ENCODE data around the gene CSH2. TPM values are rescaled to one million over a fixed set of nuclear protein-coding genes. Genes with fewer than 3 reads are reported as not detected.

The CSH2 gene
- total and polyA plus RNA-seq, 2 donors from 2014 or later, result not detected

DNA sequence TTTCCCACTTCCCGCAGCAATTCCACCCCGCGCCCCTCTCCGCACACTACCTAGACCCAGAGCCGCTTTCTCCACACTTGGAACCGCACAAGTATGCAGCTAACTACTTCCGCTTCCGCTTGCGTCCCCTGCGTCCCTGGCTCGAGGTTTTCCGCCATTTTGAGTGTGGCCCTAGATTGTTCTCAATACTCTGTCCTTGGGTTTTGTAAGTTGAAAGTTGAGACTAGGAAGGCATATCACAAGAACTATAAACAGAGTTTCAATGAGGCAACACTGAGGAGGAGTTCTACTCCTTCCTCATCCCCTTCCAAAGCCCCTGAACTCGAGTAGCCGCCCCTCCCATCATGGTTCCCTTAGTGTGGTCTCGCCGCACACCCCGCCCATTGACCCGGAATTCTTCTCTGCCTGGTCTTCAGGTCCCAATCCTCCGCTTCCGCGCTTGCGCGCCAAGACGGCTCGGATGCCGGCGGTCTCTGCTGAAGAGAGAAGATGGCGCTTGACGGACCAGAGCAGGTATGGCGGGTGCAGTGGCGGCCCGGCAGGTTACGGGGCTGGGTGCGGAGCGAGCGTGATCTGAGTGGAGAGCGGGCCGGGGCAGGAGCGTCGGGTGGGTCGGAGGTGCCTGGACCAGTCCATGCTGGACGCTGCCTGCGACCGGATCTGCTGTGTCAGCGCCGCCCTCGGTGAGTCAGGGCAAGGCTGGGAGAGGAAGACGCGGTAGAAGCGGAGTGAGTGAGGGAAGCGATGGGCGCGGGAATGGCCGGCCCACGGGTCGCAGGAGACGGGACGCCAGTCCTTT is 46.3 kb downstream of the CSH2 start, which contains the start of the genes FTSJ3 and PSMC5:
FTSJ3 (minus strand) TSS at position 662 of the 799 bp plus-strand sequence. CDS start 761 bp downstream, outside the sequence.
PSMC5 (plus strand) TSS at position 430 of the 799 bp plus-strand sequence; CDS start at position 490, 60 bp downstream.
- DNase-seq, result peak; percentile 95 to 99 (median 98)
- TF ChIP-seq, protein P1, sequence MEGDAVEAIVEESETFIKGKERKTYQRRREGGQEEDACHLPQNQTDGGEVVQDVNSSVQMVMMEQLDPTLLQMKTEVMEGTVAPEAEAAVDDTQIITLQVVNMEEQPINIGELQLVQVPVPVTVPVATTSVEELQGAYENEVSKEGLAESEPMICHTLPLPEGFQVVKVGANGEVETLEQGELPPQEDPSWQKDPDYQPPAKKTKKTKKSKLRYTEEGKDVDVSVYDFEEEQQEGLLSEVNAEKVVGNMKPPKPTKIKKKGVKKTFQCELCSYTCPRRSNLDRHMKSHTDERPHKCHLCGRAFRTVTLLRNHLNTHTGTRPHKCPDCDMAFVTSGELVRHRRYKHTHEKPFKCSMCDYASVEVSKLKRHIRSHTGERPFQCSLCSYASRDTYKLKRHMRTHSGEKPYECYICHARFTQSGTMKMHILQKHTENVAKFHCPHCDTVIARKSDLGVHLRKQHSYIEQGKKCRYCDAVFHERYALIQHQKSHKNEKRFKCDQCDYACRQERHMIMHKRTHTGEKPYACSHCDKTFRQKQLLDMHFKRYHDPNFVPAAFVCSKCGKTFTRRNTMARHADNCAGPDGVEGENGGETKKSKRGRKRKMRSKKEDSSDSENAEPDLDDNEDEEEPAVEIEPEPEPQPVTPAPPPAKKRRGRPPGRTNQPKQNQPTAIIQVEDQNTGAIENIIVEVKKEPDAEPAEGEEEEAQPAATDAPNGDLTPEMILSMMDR (IDR thresholded peaks at IDR 0.05; ENCODE audit: borderline replicate concordance, extremely low read depth, insufficient read depth), result peak; percentile 29
- intact Hi-C loops (cut with DNase I), result no loop called here
- FAIRE-seq, result no peak
- H3K36me3 ChIP-seq (ENCODE audit: control insufficient read depth in 2 of 3, insufficient read depth in 3 of 3, low read length in 3 of 3), result peaks cover 23 to 77% (median 50%) of the 10 kb centered on the region in 3 donors
- peaks cover 0 to 26% (median 20%) of the 10 kb centered on the region in 3 donors for H3K4me1 ChIP-seq (ENCODE audit: control insufficient read depth in 2 of 3, insufficient read depth in 2 of 3, low read depth in 1 of 3, low read length in 3 of 3)
- H3K27me3 ChIP-seq (ENCODE audit: control insufficient read depth, insufficient read depth, low read length), result no peaks in the 10 kb centered on the region
- peak within 1 kb of the TSS; percentile 75 to 93 (median 77) for H3K9ac ChIP-seq (ENCODE audit: low read length in 3 of 3)
- H3K9me3 ChIP-seq (ENCODE audit: control insufficient read depth in 2 of 3, insufficient read depth in 1 of 3, low read length in 3 of 3), result no peaks in the 10 kb centered on the region
- peak within 1 kb of the TSS; percentile 96 to 99 for H3K27ac ChIP-seq (ENCODE audit: low read depth in 2 of 2, low read length in 2 of 2)
- H3K4me3 ChIP-seq (ENCODE audit: low read length in 3 of 3), result peak within 1 kb of the TSS; percentile 90 to 99 (median 95)

GRCh38 chr17:63826468-63827001 is 46.9 kb downstream of the CSH2 start:
- TF ChIP-seq, protein P1 (IDR thresholded peaks at IDR 0.05; ENCODE audit: borderline replicate concordance, extremely low read depth, insufficient read depth), result no peak
- intact Hi-C loops (cut with DNase I), result no loop called here
- peak in 2 of 5 donors; percentile 28 to 71 for DNase-seq

DNA sequence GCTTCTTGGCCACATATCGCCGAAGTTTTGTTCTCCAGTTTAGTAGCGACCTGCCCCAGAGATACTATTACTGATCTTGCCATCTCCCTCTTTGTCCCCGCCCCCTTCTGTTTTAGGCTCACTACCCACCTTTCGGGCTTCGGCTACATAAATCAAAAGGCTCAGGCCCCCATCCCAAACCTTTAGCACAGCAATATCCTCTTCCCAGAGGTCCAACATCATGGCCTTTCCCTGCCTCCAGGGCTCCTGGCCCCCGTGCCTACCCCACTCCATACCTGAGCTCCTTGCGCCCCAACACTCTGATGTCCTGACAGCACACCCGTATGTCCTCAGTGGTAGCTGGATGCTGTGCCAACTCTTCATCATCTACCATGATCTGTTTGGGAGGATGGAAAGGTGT is 49.1 kb downstream of the CSH2 start:
- Histone ChIP-seq H3K27me3 (ENCODE audit: control insufficient read depth, insufficient read depth, low read length) (no peaks in the 10 kb centered on the region), H3K36me3 (ENCODE audit: control insufficient read depth in 2 of 3, insufficient read depth in 3 of 3, low read length in 3 of 3) (peaks cover 27 to 71% (median 50%) of the 10 kb centered on the region in 3 donors), H3K4me3 (ENCODE audit: low read length in 3 of 3) (no peak overlapping the region), H3K27ac (ENCODE audit: low read depth in 2 of 2, low read length in 2 of 2) (no peak overlapping the region), H3K9me3 (ENCODE audit: control insufficient read depth in 2 of 3, insufficient read depth in 1 of 3, low read length in 3 of 3) (no peaks in the 10 kb centered on the region), H3K4me1 (ENCODE audit: control insufficient read depth in 2 of 3, insufficient read depth in 2 of 3, low read depth in 1 of 3, low read length in 3 of 3) (peaks cover 0 to 31% (median 25%) of the 10 kb centered on the region in 3 donors), H3K9ac (ENCODE audit: low read length in 3 of 3) (no peak overlapping the region)
- TF ChIP-seq, protein P1 (IDR thresholded peaks at IDR 0.05; ENCODE audit: borderline replicate concordance, extremely low read depth, insufficient read depth), result no peak
- intact Hi-C loops (cut with DNase I), result no loop called here
- DNase-seq (peak in 2 of 5 donors; percentile 21 to 33), FAIRE-seq (no peak)

More at GRCh38 chr17:63826468-63827001, 46.9 kb downstream of the CSH2 start:
- FAIRE-seq, result no peak
- Histone ChIP-seq H3K4me1 (ENCODE audit: control insufficient read depth in 2 of 3, insufficient read depth in 2 of 3, low read depth in 1 of 3, low read length in 3 of 3) (peaks cover 0 to 26% (median 20%) of the 10 kb centered on the region in 3 donors), H3K36me3 (ENCODE audit: control insufficient read depth in 2 of 3, insufficient read depth in 3 of 3, low read length in 3 of 3) (peaks cover 30 to 77% (median 54%) of the 10 kb centered on the region in 3 donors), H3K27me3 (ENCODE audit: control insufficient read depth, insufficient read depth, low read length) (no peaks in the 10 kb centered on the region), H3K9me3 (ENCODE audit: control insufficient read depth in 2 of 3, insufficient read depth in 1 of 3, low read length in 3 of 3) (no peaks in the 10 kb centered on the region), H3K27ac (ENCODE audit: low read depth in 2 of 2, low read length in 2 of 2) (peak overlapping the region; percentile 96 to 99), H3K9ac (ENCODE audit: low read length in 3 of 3) (peak overlapping the region; percentile 75 to 93 (median 77)), H3K4me3 (ENCODE audit: low read length in 3 of 3) (peak overlapping the region; percentile 90 to 99 (median 95))
